LNCAP (cell line): ENCODE data around the gene ANKRD16.

Experiments used
- CTCF ChIP-seq: fragments of 450-650 bp; IDR thresholded peaks from 2 replicates; pipeline ENCODE4 v1.5.1; 2017; ENCODE audit warnings: mild to moderate bottlenecking

ANKRD16 gene

GRCh38 chr10:5831446-5831782, 58.3 kb downstream of the ANKRD16 start:
- TF ChIP-seq CTCF = no peak

GRCh38 chr10:5830629-5831445, 58.9 kb downstream of the ANKRD16 start:
- no peak for TF ChIP-seq CTCF

GRCh38 chr10:5829267-5829666, 60.4 kb downstream of the ANKRD16 start:
- no peak for TF ChIP-seq CTCF

- no peak for TF ChIP-seq CTCF
Measured at GRCh38 chr10:5828725-5829124, 61.0 kb downstream of the ANKRD16 start.

GRCh38 chr10:5827841-5828240, 61.9 kb downstream of the ANKRD16 start:
- no peak for TF ChIP-seq CTCF

GRCh38 chr10:5818894-5819293, 70.8 kb downstream of the ANKRD16 start:
- TF ChIP-seq CTCF = no peak

GRCh38 chr10:5818048-5818331, 71.7 kb downstream of the ANKRD16 start:
- no peak for TF ChIP-seq CTCF
